CMK (cell line): ENCODE results near the gene GSKIP.
A peak's percentile ranks its signal among the peaks of the same experiment; 100 is the strongest.
"Not testable (repeated sequence)": the region's sequence is repeated elsewhere in the genome, so short reads cannot be mapped to it uniquely, and the experiment has no call there.

ENCODE experiments used
- DNase-seq: peaks from one replicate; pipeline ENCODE4 v3.0.0-alpha.2; 2010; ENCODE audit warnings: low read depth

GSKIP gene

GRCh38 chr14:96362965-96363750 is at the start of gene GSKIP, which contains the start of gene ATG2B:
TSS of gene GSKIP (plus strand) at chr14:96363526. CDS start at chr14:96382248, 18,722 bp downstream.
TSS of gene ATG2B (minus strand) at chr14:96363341. CDS start at chr14:96362976, 365 bp downstream.
- peak; percentile 74 for DNase-seq

- no peak for DNase-seq
Observed at GRCh38 chr14:96316087-96316486, 47.2 kb upstream of the GSKIP start.

- DNase-seq: no peak
Observed at GRCh38 chr14:96318836-96319235, 44.5 kb upstream of the GSKIP start.

GRCh38 chr14:96320605-96321004 is 42.7 kb upstream of the GSKIP start:
- no peak for DNase-seq

- DNase-seq: no peak
Observed at GRCh38 chr14:96324219-96324618, 39.1 kb upstream of the GSKIP start.

GRCh38 chr14:96338551-96338950 is 24.8 kb upstream of the GSKIP start:
- DNase-seq: no peak

GRCh38 chr14:96341323-96341722 is 22.0 kb upstream of the GSKIP start:
- DNase-seq: no peak

- no peak for DNase-seq
Observed at GRCh38 chr14:96345669-96346068, 17.7 kb upstream of the GSKIP start.

GRCh38 chr14:96347957-96348356 is 15.4 kb upstream of the GSKIP start:
- not testable (repeated sequence) for DNase-seq

- no peak for DNase-seq
Observed at GRCh38 chr14:96349286-96350075, 13.8 kb upstream of the GSKIP start.

- DNase-seq: no peak
Observed at GRCh38 chr14:96351986-96352385, 11.3 kb upstream of the GSKIP start.

GRCh38 chr14:96352708-96353107 is 10.6 kb upstream of the GSKIP start:
- no peak for DNase-seq

GRCh38 chr14:96354246-96354645 is 9.1 kb upstream of the GSKIP start:
- no peak for DNase-seq

GRCh38 chr14:96357216-96357615 is 6.1 kb upstream of the GSKIP start:
- no peak for DNase-seq

GRCh38 chr14:96359959-96360358 is 3.4 kb upstream of the GSKIP start:
- no peak for DNase-seq

GRCh38 chr14:96362071-96362964 is 1.0 kb upstream of the GSKIP start:
- DNase-seq: no peak

GRCh38 chr14:96363751-96364336 is 518 bp downstream of the GSKIP start:
- no peak for DNase-seq

- no peak for DNase-seq
Observed at GRCh38 chr14:96364962-96365361, 1.6 kb downstream of the GSKIP start.

- no peak for DNase-seq
Observed at GRCh38 chr14:96368534-96368933, 5.2 kb downstream of the GSKIP start.

- no peak for DNase-seq
Observed at GRCh38 chr14:96370528-96370927, 7.2 kb downstream of the GSKIP start.

GRCh38 chr14:96373538-96373937 is 10.2 kb downstream of the GSKIP start:
- no peak for DNase-seq

GRCh38 chr14:96376093-96376492 is 12.8 kb downstream of the GSKIP start:
- no peak for DNase-seq
